ENCODE results near the gene AQP6. TPM values are rescaled to one million over a fixed set of nuclear protein-coding genes. Genes with fewer than 3 reads are reported as not detected.

AQP6 gene
- total RNA-seq, 2 donors from 2014 or later: 0.40 TPM; not detected in 1

GRCh38 chr12:50026691-50027090 lies 53.9 kb downstream of the AQP6 start:
- Histone ChIP-seq H3K27ac (no peak overlapping the region), H3K27me3 (replicated peaks; ENCODE audit: insufficient read depth) (no peaks in the 10 kb centered on the region), H3K9me3 (no peaks in the 10 kb centered on the region), H3K4me1 (replicated peaks) (no peaks in the 10 kb centered on the region), H3K4me3 (no peak overlapping the region), H3K36me3 (no peaks in the 10 kb centered on the region)
- TF ChIP-seq CTCF (IDR thresholded peaks at IDR 0.05) (no peak), POLR2A (IDR thresholded peaks at IDR 0.05) (no peak), POLR2AphosphoS5 (IDR thresholded peaks at IDR 0.05) (no peak)
- no peak for DNase-seq (ENCODE audit: low spot score)
- 91% methylated on average over 3 of the region's 3 CpGs for WGBS
- intact Hi-C loops (cut with DNase I): loop anchor here (5.0 kb wide), 1 partner anchor 51 kb away; no protein-coding TSS in a partner anchor

Other genes starting within 250 kb of the AQP6 start
- 100 to 1,000 TPM; 541 to 778 TPM for gene TMBIM6, start 231.4 kb upstream of the AQP6 start, total RNA-seq
- 10 to 100 TPM; 17.3 to 63.1 TPM for gene NCKAP5L, start 144.5 kb upstream of the AQP6 start, total RNA-seq
- 1 to 10 TPM; 3.0 to 8.0 TPM for gene BCDIN3D, start 129.8 kb upstream of the AQP6 start, total RNA-seq
- gene FAIM2, start 69.0 kb upstream of the AQP6 start, total RNA-seq: 10 to 100 TPM in 1 of 2 donors, 1 to 10 TPM in 1; 2.8 to 12.0 TPM
- 1 to 10 TPM in 1 of 2 donors, not detected in 1; 2.7 TPM for gene AQP2, start 22.2 kb upstream of the AQP6 start, total RNA-seq
- gene AQP5, start 11.1 kb upstream of the AQP6 start, total RNA-seq: 10 to 100 TPM in 1 of 2 donors, 1 to 10 TPM in 1; 3.4 to 25.8 TPM
- 10 to 100 TPM in 1 of 2 donors, 1 to 10 TPM in 1; 9.1 to 18.9 TPM for gene RACGAP1, start 52.5 kb downstream of the AQP6 start, total RNA-seq
- 1 to 10 TPM; 2.7 to 3.2 TPM for gene ASIC1, start 84.6 kb downstream of the AQP6 start, total RNA-seq
- 10 to 100 TPM; 72.9 to 90.1 TPM for gene SMARCD1, start 112.4 kb downstream of the AQP6 start, total RNA-seq
- gene GPD1, start 131.1 kb downstream of the AQP6 start, total RNA-seq: 1 to 10 TPM in 1 of 2 donors, under 1 TPM in 1; 0.27 to 3.4 TPM
- 10 to 100 TPM; 59.9 to 84.6 TPM for gene COX14, start 139.3 kb downstream of the AQP6 start, total RNA-seq
- 10 to 100 TPM; 27.6 to 41.7 TPM for gene CERS5, start 194.4 kb downstream of the AQP6 start, total RNA-seq